GM20431 (cell line): ENCODE results near the gene CYP2B6.
"Not testable (repeated sequence)": the region's sequence is repeated elsewhere in the genome, so short reads cannot be mapped to it uniquely, and the experiment has no call there.

Experiments
- in situ Hi-C: fragments of 300-500 bp; cut with MseI, MboI; formaldehyde crosslinking; loops from one replicate; pipeline ENCODE4 v1.15.0; 2020; ENCODE audit warnings: low sequenced_read_pairs; ENCODE audit not compliant: unreplicated experiment

Gene CYP2B6

GRCh38 chr19:40979759-40980158 is 11.3 kb upstream of the CYP2B6 start:
- in situ Hi-C loops, result not testable (repeated sequence)

- in situ Hi-C loops, result not testable (repeated sequence)
Measured at GRCh38 chr19:40980743-40981442, 10.2 kb upstream of the CYP2B6 start.

- in situ Hi-C loops, result no loop called here
Measured at GRCh38 chr19:40981591-40981990, 9.5 kb upstream of the CYP2B6 start.

- in situ Hi-C loops, result no loop called here
Measured at GRCh38 chr19:40982594-40983101, 8.4 kb upstream of the CYP2B6 start.

- in situ Hi-C loops, result no loop called here
Measured at GRCh38 chr19:40989453-40989852, 1.6 kb upstream of the CYP2B6 start.

GRCh38 chr19:40995355-40995754 is 4.3 kb downstream of the CYP2B6 start:
- in situ Hi-C loops, result no loop called here

- in situ Hi-C loops, result not testable (repeated sequence)
Measured at GRCh38 chr19:40999018-40999417, 7.9 kb downstream of the CYP2B6 start.

- in situ Hi-C loops, result no loop called here
Measured at GRCh38 chr19:41000310-41000737, 9.2 kb downstream of the CYP2B6 start.

GRCh38 chr19:41001243-41001971 is 10.3 kb downstream of the CYP2B6 start:
- in situ Hi-C loops, result no loop called here

GRCh38 chr19:41003656-41004055 is 12.6 kb downstream of the CYP2B6 start:
- in situ Hi-C loops, result not testable (repeated sequence)

GRCh38 chr19:41009700-41010235 is 18.7 kb downstream of the CYP2B6 start:
- in situ Hi-C loops, result no loop called here

- in situ Hi-C loops, result no loop called here
Measured at GRCh38 chr19:41013359-41013758, 22.3 kb downstream of the CYP2B6 start.

- in situ Hi-C loops, result no loop called here
Measured at GRCh38 chr19:41014643-41015042, 23.6 kb downstream of the CYP2B6 start.

- in situ Hi-C loops, result no loop called here
Measured at GRCh38 chr19:41016488-41017071, 25.5 kb downstream of the CYP2B6 start.

- in situ Hi-C loops, result no loop called here
Measured at GRCh38 chr19:41018736-41019290, 27.7 kb downstream of the CYP2B6 start.

- in situ Hi-C loops, result no loop called here
Measured at GRCh38 chr19:41019346-41019745, 28.3 kb downstream of the CYP2B6 start.

- in situ Hi-C loops, result no loop called here
Measured at GRCh38 chr19:41023193-41023592, 32.1 kb downstream of the CYP2B6 start.

- in situ Hi-C loops, result no loop called here
Measured at GRCh38 chr19:41025411-41025810, 34.3 kb downstream of the CYP2B6 start.

GRCh38 chr19:41025871-41026270 is 34.8 kb downstream of the CYP2B6 start:
- in situ Hi-C loops, result no loop called here

GRCh38 chr19:41027273-41027967 is 36.3 kb downstream of the CYP2B6 start:
- in situ Hi-C loops, result no loop called here
